HG03558 (cell line): ENCODE data around the gene DHRSX.

Experiments used
- ATAC-seq: cut with Tn5 transposase; IDR thresholded peaks from one replicate; pipeline ENCODE4 v1.9.1; 2021; ENCODE audit warnings: moderate number of reproducible peaks; ENCODE audit not compliant: unreplicated experiment; ENCODE audit errors: extremely low read depth

The DHRSX gene

DNA sequence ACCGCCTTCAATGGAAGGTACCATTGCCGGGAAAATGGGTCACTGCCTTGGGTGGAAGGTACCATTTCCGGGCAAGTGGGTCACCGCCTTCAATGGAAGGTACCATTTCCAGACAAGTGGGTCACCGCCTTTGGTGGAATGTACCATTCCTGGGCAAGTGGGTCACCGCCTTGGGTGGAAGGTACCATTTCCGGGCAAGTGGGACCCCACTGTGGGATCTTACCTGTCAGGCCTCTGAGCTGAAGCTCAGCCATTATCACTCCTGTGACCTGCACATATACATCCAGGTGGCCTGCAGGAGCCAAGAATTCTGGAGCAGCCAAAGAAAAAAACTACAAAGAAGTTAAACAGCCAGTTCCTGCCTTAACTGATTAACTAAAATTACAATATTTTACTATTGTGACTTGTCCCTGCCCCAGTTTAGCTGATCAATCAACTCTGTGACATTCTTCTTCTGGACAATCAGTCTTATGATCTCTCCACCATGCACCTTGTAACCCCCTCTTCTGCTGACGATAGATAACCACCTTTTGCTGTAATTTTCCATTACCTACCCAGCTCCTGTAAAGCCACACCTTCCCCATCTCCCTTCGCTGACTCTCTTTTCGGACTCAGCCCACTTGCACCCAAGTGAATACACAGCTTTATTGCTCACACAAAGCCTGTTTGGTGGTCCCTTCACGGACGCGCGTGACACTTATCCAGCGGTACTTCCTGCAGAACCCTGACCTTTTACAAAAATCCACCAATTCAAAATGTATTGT is 313.2 kb downstream of the DHRSX start:
- ATAC-seq: no peak

GRCh38 chrX:2185341-2186082 is 315.3 kb downstream of the DHRSX start:
- ATAC-seq: no peak

- no peak for ATAC-seq
These were observed 316.7 kb downstream of the DHRSX start for GRCh38 chrX:2184089-2184488.

DNA sequence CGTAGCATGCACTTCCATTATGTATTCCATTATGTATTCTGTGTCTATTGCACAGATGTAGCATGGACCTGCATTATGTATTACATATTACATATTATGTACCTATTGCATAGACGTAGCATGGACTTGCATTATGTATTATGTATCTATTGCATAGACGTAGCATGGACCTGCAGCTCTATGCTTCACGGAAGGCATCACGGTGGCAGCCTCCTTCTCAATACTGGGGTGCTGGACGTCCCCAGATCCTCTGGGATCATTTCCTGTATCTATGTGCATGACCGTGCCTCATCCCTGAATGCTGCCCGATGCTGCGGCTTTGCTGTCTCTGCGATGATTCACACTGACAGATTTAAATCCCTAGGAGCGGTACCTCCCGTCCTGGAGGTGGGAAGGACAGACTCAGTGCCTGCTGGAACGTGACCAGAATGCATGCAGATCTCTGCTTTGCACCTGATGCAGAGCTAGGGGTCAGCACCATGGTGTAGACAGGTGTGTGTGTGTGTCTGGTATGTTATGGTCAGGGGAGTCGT is 317.5 kb downstream of the DHRSX start:
- no peak for ATAC-seq

DNA sequence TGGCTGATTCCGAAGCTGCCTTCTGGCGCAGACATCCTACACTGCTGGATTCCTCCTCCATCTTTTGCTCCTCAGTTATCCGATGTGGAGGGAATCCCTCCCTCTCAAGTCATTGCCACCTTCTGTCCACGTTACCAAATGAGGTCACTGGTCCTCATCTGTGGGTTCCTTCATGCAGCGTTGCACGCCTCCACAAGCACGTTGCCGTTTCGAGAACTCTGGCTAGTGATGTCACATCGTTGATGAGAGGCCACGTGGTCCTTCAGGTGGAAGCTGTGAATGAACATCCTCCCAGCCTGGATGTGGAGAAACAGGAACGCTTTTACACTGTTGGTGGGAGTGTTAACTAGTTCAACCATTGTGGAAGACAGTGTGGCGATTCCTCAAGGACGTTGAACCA is 323.2 kb downstream of the DHRSX start:
- ATAC-seq: no peak

GRCh38 chrX:2176733-2177132 is 324.0 kb downstream of the DHRSX start:
- ATAC-seq: no peak

GRCh38 chrX:2176274-2176673 is 324.5 kb downstream of the DHRSX start:
- no peak for ATAC-seq

DNA sequence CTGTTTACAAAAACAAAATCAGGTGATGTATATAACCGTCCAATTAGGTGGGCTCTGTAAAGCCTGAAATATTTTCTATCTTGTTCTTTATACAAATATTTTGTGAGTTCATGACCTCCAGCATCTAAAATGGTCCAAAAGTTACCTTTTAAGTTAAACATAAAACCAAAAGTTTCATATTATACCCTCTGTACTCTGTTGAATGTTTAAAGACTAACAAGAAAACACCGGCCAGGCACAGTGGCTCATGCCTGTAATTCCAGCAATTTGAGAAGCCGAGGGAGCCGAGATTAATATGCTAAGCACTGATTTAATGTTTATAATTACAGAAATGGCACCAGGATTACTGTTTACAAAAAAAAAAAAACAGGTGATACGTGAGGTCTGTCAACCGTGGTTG is 328.4 kb downstream of the DHRSX start:
- no peak for ATAC-seq
